Mesenteric fat pad (tissue), 1 donor: Measurements from ENCODE around the gene CACNA1H. TPM values are rescaled to one million over a fixed set of nuclear protein-coding genes. Genes with fewer than 3 reads are reported as not detected.

Experiments used
- DNase-seq: peaks from one replicate; pipeline ENCODE4 v3.0.0-alpha.2; 2020; ENCODE audit warnings: low spot score
- long read RNA-seq: library from polyadenylated mRNA; unstranded; transcript quantifications from one replicate; pipeline ENCODE4 v2.0.0, GENCODE V29; 2020
- total RNA-seq: library from RNA; stranded (reverse); fragmentation: NEBNext Ultra II Directional; extraction: Animal tissue kit (Norgen Biotek cat#: 25700); gene quantifications from one replicate; pipeline ENCODE4 v1.2.1, GENCODE V29; 2021
- donor health status: DM: yes; HTN: yes; CAD: no.

The CACNA1H gene
- 2.6 TPM for total RNA-seq
- long read RNA-seq, partial matches to known transcripts: 5 of 5 reads
- long read RNA-seq, other reads (novel, unspliced or antisense): 0 of 5 reads

- DNase-seq: no peak
These were observed at the start of gene CACNA1H for GRCh38 chr16:1152651-1153259. Gene CACNA1H (plus strand): TSS chr16:1153106. CDS start chr16:1153738, 632 bp downstream.

- DNase-seq: no peak
These were observed 49.3 kb upstream of the CACNA1H start for GRCh38 chr16:1103636-1103980.

GRCh38 chr16:1105888-1106620 is 46.9 kb upstream of the CACNA1H start:
- DNase-seq: no peak

- no peak for DNase-seq
These were observed 46.2 kb upstream of the CACNA1H start for GRCh38 chr16:1106659-1107058.

- DNase-seq: no peak
These were observed 45.8 kb upstream of the CACNA1H start for GRCh38 chr16:1107141-1107540.

GRCh38 chr16:1107731-1108130 is 45.2 kb upstream of the CACNA1H start:
- DNase-seq: no peak

GRCh38 chr16:1108299-1109252 is 44.3 kb upstream of the CACNA1H start:
- no peak for DNase-seq

- no peak for DNase-seq
These were observed 43.3 kb upstream of the CACNA1H start for GRCh38 chr16:1109648-1110047.

GRCh38 chr16:1112506-1113184 is 40.3 kb upstream of the CACNA1H start:
- no peak for DNase-seq

GRCh38 chr16:1113489-1113888 is 39.4 kb upstream of the CACNA1H start:
- DNase-seq: no peak

- DNase-seq: no peak
These were observed 38.9 kb upstream of the CACNA1H start for GRCh38 chr16:1113889-1114526.

GRCh38 chr16:1116693-1117077 is 36.2 kb upstream of the CACNA1H start:
- no peak for DNase-seq

- DNase-seq: no peak
These were observed 35.6 kb upstream of the CACNA1H start for GRCh38 chr16:1117176-1117900.

GRCh38 chr16:1117926-1118325 is 35.0 kb upstream of the CACNA1H start:
- no peak for DNase-seq

- DNase-seq: no peak
These were observed 33.8 kb upstream of the CACNA1H start for GRCh38 chr16:1119129-1119528.

- no peak for DNase-seq
These were observed 32.9 kb upstream of the CACNA1H start for GRCh38 chr16:1119766-1120576.

GRCh38 chr16:1120577-1120941 is 32.3 kb upstream of the CACNA1H start:
- no peak for DNase-seq

GRCh38 chr16:1121009-1121408 is 31.9 kb upstream of the CACNA1H start:
- no peak for DNase-seq
